ENCODE results near the gene RDH13.
"Not testable (repeated sequence)": the region's sequence is repeated elsewhere in the genome, so short reads cannot be mapped to it uniquely, and the experiment has no call there.

RDH13 gene

GRCh38 chr19:55075371-55075998 lies 12.5 kb upstream of the RDH13 start, which contains the start of gene EPS8L1:
TSS of gene EPS8L1 (plus strand) at chr19:55075869. CDS start at chr19:55076445, 576 bp downstream.
- no peak for DNase-seq

- no peak for DNase-seq
These were observed 9.0 kb upstream of the RDH13 start for GRCh38 chr19:55071913-55072312.

GRCh38 chr19:55071129-55071502 lies 8.2 kb upstream of the RDH13 start:
- DNase-seq = no peak

GRCh38 chr19:55070466-55071128 lies 7.6 kb upstream of the RDH13 start:
- no peak for DNase-seq

- DNase-seq = no peak
These were observed 6.9 kb upstream of the RDH13 start for GRCh38 chr19:55069865-55070197.

GRCh38 chr19:55068950-55069864 lies 6.3 kb upstream of the RDH13 start:
- no peak for DNase-seq

GRCh38 chr19:55067869-55068268 lies 4.9 kb upstream of the RDH13 start:
- no peak for DNase-seq

GRCh38 chr19:55066107-55066709 lies 3.3 kb upstream of the RDH13 start:
- DNase-seq = no peak

GRCh38 chr19:55065516-55065915 lies 2.6 kb upstream of the RDH13 start:
- not testable (repeated sequence) for DNase-seq

- DNase-seq = no peak
These were observed 520 bp upstream of the RDH13 start for GRCh38 chr19:55063492-55063843.

GRCh38 chr19:55060287-55060686 lies 2.7 kb downstream of the RDH13 start:
- DNase-seq = not testable (repeated sequence)

- DNase-seq = no peak
These were observed 4.0 kb downstream of the RDH13 start for GRCh38 chr19:55058781-55059610.

GRCh38 chr19:55056827-55057226 lies 6.1 kb downstream of the RDH13 start:
- DNase-seq = no peak

- DNase-seq = no peak
These were observed 9.2 kb downstream of the RDH13 start for GRCh38 chr19:55053735-55054134.

GRCh38 chr19:55050749-55051532 lies 12.0 kb downstream of the RDH13 start:
- DNase-seq = no peak

GRCh38 chr19:55048446-55048845 lies 14.5 kb downstream of the RDH13 start:
- DNase-seq = no peak

- no peak for DNase-seq
These were observed 15.0 kb downstream of the RDH13 start for GRCh38 chr19:55047951-55048350.

- no peak for DNase-seq
These were observed 15.8 kb downstream of the RDH13 start for GRCh38 chr19:55046975-55047622.

GRCh38 chr19:55044771-55045716 lies 17.9 kb downstream of the RDH13 start:
- no peak for DNase-seq

- no peak for DNase-seq
These were observed 18.7 kb downstream of the RDH13 start for GRCh38 chr19:55044286-55044685.
